PC-9 (cell line): ENCODE measurements around the gene TLE1. TPM values are rescaled to one million over a fixed set of nuclear protein-coding genes. Genes with fewer than 3 reads are reported as not detected.

Source experiments
- BruUV-seq: library from RNA; stranded (reverse); fragments of 400-500 nt; replicated peaks from 2 replicates; lab custom pipeline; 2021; lab: Mats Ljungman, UMichigan
- CTCF ChIA-PET: fragments of 300-600 bp; sonication (Branson Sonifier 250); formaldehyde crosslinking; loops from one replicate; lab custom pipeline; 2022; ENCODE audit warnings: antibody characterized with exemption; lab: Charles Lee
- POLR2A ChIA-PET: fragments of 300-600 bp; sonication (Branson Sonifier 250); formaldehyde crosslinking; loops from one replicate; lab custom pipeline; 2022; ENCODE audit warnings: antibody characterized with exemption; ENCODE audit not compliant: unreplicated experiment; lab: Charles Lee
- DNase-seq, 2 experiments: peaks; one replicate each; pipeline versions ENCODE4 v3.0.0 to v3.0.0-alpha.2; 2015 to 2022; ENCODE audit warnings: mixed read lengths in 1 of 2
- H2AFZ ChIP-seq: fragments of 200-600 bp; sonication (generic); 2 replicates; pipeline ENCODE4 v1.8.1; 2017; ENCODE audit warnings: antibody characterized with exemption
- H3F3A ChIP-seq: fragments of 200-600 bp; sonication (generic); 2 replicates; pipeline ENCODE4 v1.8.1; 2017; ENCODE audit warnings: antibody characterized with exemption, mild to moderate bottlenecking, low read depth; ENCODE audit not compliant: insufficient read depth
- H3K27ac ChIP-seq: fragments of 200-600 bp; sonication (generic); 2 replicates; pipeline ENCODE4 v1.6.1; 2016; ENCODE audit warnings: mixed run types
- H3K27me3 ChIP-seq: fragments of 200-600 bp; sonication (generic); 2 replicates; pipeline ENCODE4 v1.6.1; 2016; ENCODE audit warnings: low read depth, mixed run types; ENCODE audit not compliant: insufficient read depth
- H3K36me3 ChIP-seq: fragments of 200-600 bp; sonication (generic); 2 replicates; pipeline ENCODE4 v1.6.1; 2016; ENCODE audit warnings: low read depth, mixed run types
- H3K4me1 ChIP-seq: fragments of 200-600 bp; sonication (generic); replicated peaks from 2 replicates; pipeline ENCODE4 v1.6.1; 2016; ENCODE audit warnings: mixed run types; ENCODE audit not compliant: insufficient read depth
- H3K4me2 ChIP-seq: fragments of 200-600 bp; sonication (generic); 2 replicates; pipeline ENCODE4 v1.6.1; 2017; ENCODE audit warnings: mixed run types
- H3K4me3 ChIP-seq: fragments of 200-600 bp; sonication (generic); 2 replicates; pipeline ENCODE4 v1.6.1; 2016; ENCODE audit warnings: mixed run types
- H3K79me2 ChIP-seq: fragments of 200-600 bp; sonication (generic); 2 replicates; pipeline ENCODE4 v1.6.1; 2017; ENCODE audit warnings: low read depth, mixed run types
- H3K9me2 ChIP-seq: fragments of 200-600 bp; sonication (generic); 2 replicates; pipeline ENCODE4 v1.8.1; 2017; ENCODE audit warnings: mild to moderate bottlenecking; ENCODE audit not compliant: insufficient read depth
- H3K9me3 ChIP-seq: fragments of 200-600 bp; sonication (generic); 2 replicates; pipeline ENCODE4 v1.8.1; 2016; ENCODE audit warnings: low read depth; ENCODE audit not compliant: insufficient read depth
- H4K20me1 ChIP-seq: fragments of 200-600 bp; sonication (generic); 2 replicates; pipeline ENCODE4 v1.8.1; 2017; ENCODE audit not compliant: insufficient read depth
- EZH2 ChIP-seq: fragments of 200-600 bp; sonication (generic); IDR thresholded peaks from 2 replicates; pipeline ENCODE4 v1.8.0; 2017; ENCODE audit warnings: antibody characterized with exemption, low read depth
- intact Hi-C: fragments of 100-400 bp; cut with micrococcal nuclease; formaldehyde crosslinking; loops from one replicate; pipeline ENCODE4 v1.10.0; 2022; ENCODE audit not compliant: unreplicated experiment
- total RNA-seq: library from RNA; stranded (reverse); gene quantifications from 2 replicates; pipeline ENCODE4 v1.2.3, GENCODE V29; 2021
- TF ChIP-seq, protein P1 (sequence below): fragments of 200-600 bp; sonication (generic); conservative IDR thresholded peaks from 2 replicates; pipeline ENCODE4 v1.6.1; 2017; ENCODE audit warnings: mixed run types, antibody characterized with exemption, mild to moderate bottlenecking, moderate library complexity

The TLE1 gene
- total RNA-seq, 1 experiment from 2014 or later: 80.9 TPM

DNA sequence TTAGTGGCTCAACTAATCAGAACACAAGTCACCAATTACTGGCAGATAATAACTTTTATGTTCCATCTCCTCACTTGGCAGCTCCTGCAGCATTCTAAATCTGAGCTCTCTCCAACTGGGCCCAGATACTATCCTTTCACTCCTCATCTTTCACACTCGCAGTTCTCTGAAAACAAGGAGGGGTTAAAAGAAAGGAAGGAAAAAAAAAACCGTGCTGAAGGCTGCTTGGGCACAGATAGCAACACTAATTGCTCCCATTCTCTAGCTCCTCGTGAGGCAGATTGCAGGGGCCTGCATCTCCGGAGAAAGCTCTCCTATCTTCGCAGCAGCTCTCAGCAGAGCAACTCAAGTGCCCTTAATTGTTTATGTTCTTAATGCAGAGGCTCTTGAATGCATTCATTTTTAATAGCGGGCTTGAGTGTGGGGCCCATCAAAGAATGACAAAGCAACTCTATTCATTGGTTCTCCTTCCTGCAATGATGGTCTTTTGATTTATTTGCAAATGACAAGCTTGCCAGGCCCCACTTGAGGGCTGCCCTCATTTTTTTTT lies 23.9 kb downstream of the TLE1 start:
- Histone ChIP-seq H3K9me2 (no peaks in the 10 kb centered on the region), H3K4me3 (no peak overlapping the region), H3K79me2 (peaks cover 90% of the 10 kb centered on the region), H3K4me2 (no peak overlapping the region), H3K27me3 (no peaks in the 10 kb centered on the region), H3K36me3 (peaks cover 32% of the 10 kb centered on the region), H3K9me3 (no peaks in the 10 kb centered on the region), H3K27ac (no peak overlapping the region), H3F3A (no peaks in the 10 kb centered on the region; the same call in 1 of the 2 replicates), H2AFZ (no peak overlapping the region), H4K20me1 (peaks cover 40% of the 10 kb centered on the region), H3K4me1 (no peaks in the 10 kb centered on the region)
- ChIA-PET POLR2A (interaction anchor here (0.6 kb wide), 1 partner anchor 123 kb away, joined by 3 read pairs; no protein-coding TSS in a partner anchor), CTCF (no interaction called here)
- TF ChIP-seq, protein P1, sequence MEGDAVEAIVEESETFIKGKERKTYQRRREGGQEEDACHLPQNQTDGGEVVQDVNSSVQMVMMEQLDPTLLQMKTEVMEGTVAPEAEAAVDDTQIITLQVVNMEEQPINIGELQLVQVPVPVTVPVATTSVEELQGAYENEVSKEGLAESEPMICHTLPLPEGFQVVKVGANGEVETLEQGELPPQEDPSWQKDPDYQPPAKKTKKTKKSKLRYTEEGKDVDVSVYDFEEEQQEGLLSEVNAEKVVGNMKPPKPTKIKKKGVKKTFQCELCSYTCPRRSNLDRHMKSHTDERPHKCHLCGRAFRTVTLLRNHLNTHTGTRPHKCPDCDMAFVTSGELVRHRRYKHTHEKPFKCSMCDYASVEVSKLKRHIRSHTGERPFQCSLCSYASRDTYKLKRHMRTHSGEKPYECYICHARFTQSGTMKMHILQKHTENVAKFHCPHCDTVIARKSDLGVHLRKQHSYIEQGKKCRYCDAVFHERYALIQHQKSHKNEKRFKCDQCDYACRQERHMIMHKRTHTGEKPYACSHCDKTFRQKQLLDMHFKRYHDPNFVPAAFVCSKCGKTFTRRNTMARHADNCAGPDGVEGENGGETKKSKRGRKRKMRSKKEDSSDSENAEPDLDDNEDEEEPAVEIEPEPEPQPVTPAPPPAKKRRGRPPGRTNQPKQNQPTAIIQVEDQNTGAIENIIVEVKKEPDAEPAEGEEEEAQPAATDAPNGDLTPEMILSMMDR: no peak
- TF ChIP-seq EZH2: no peak
- intact Hi-C loops: no loop called here
- DNase-seq: no peak
- BruUV-seq: no TSS peak

DNA sequence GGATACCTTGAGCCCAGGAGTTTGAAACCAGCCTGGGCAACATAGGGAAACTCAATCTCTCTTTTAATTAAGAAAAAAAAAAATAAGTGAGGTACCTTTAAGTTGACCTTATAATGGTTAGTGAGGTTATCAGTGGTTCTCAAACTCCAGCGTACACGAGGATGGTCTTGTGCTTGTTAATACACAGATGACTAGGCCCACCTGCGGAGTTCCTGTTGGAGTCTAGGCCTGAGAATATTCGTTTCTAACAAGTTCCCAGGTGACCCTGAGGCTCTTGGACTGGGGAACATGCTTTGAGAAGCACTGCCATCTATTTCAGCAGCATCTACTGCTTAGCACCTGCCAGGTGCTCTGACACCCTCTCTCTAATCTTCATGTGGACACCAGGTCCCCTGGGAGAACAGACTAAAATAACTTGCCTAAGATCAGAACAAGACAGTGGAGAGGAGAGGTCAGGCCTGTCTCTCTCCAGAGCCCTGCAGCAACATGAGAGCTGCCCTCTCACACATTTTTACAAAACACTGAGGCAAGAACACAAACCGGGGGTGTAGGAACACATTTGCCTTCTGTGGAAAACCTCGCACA lies 24.6 kb downstream of the TLE1 start:
- H3K27me3 ChIP-seq: no peaks in the 10 kb centered on the region
- no peak overlapping the region for H3K4me3 ChIP-seq
- no peak overlapping the region for H2AFZ ChIP-seq
- peaks cover 44% of the 10 kb centered on the region for H4K20me1 ChIP-seq
- no peak overlapping the region for H3K4me2 ChIP-seq
- H3K4me1 ChIP-seq: no peaks in the 10 kb centered on the region
- H3K36me3 ChIP-seq: peaks cover 31% of the 10 kb centered on the region
- no TSS peak for BruUV-seq
- no peak for TF ChIP-seq EZH2
- TF ChIP-seq, protein P1: no peak
- H3F3A ChIP-seq: no peaks in the 10 kb centered on the region; the same call in 1 of the 2 replicates
- intact Hi-C loops: no loop called here
- no peak for DNase-seq
- POLR2A ChIA-PET: interaction anchor here (0.6 kb wide), 1 partner anchor 122 kb away, joined by 3 read pairs; no protein-coding TSS in a partner anchor
- no peaks in the 10 kb centered on the region for H3K9me2 ChIP-seq
- H3K27ac ChIP-seq: no peak overlapping the region
- CTCF ChIA-PET: no interaction called here
- H3K9me3 ChIP-seq: no peaks in the 10 kb centered on the region
- peaks cover 89% of the 10 kb centered on the region for H3K79me2 ChIP-seq

DNA sequence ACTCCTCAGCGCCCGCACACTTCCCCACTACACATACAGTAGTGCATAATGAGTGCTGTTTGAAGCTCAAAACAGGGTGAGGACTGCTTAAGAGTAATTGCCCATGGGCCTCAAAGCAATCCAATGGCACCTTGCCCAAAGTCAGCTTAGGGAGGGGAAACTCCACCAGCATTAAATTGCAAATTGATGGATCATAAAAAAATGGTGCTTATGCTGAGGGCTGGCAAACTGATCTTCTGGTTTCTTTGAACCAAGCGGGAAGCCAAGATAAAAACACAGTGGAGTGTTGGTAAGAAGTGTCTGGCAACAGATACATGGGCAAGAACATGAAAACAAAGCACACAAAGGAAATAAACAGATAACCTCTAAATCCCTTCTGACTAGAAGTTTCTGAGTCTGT lies 28.0 kb downstream of the TLE1 start:
- intact Hi-C loops: no loop called here
- CTCF ChIA-PET: no interaction called here
- peaks cover 7% of the 10 kb centered on the region for H3F3A ChIP-seq

More for the DNA sequence above, 28.0 kb downstream of the TLE1 start:
- H3K27ac ChIP-seq: no peak overlapping the region
- no peaks in the 10 kb centered on the region for H3K9me2 ChIP-seq
- H3K9me3 ChIP-seq: no peaks in the 10 kb centered on the region
- H4K20me1 ChIP-seq: peaks cover 41% of the 10 kb centered on the region
- DNase-seq: no peak
- H3K36me3 ChIP-seq: peaks cover 30% of the 10 kb centered on the region; the same call in 1 of the 2 replicates
- TF ChIP-seq EZH2: no peak
- TF ChIP-seq, protein P1: no peak
- POLR2A ChIA-PET: no interaction called here
- no peak overlapping the region for H2AFZ ChIP-seq
- peaks cover 12% of the 10 kb centered on the region; the same call in 1 of the 2 replicates for H3K4me1 ChIP-seq
- no TSS peak for BruUV-seq
- H3K4me3 ChIP-seq: no peak overlapping the region
- no peaks in the 10 kb centered on the region for H3K27me3 ChIP-seq
- H3K79me2 ChIP-seq: peaks cover 86% of the 10 kb centered on the region
- H3K4me2 ChIP-seq: no peak overlapping the region
